Thyroid gland (tissue), 4 donors: ENCODE results near the gene NXNL1.

Source experiments
- POLR2A ChIP-seq, 2 donors: fragments of 450-650 bp; IDR thresholded peaks; one replicate each; pipeline ENCODE4 v1.6.1; 2017; ENCODE audit warnings: antibody characterized with exemption in 2 of 2, mild to moderate bottlenecking in 2 of 2, moderate library complexity in 1 of 2
- TF ChIP-seq, protein P1 (sequence below), 6 experiments: fragments of 200-600 bp in 3 of 6; fragments of 450-650 bp in 3 of 6; sonication (generic) in 3 of 6; IDR thresholded peaks; one replicate each; pipeline ENCODE4 v1.5.1; 2016 to 2019; ENCODE audit warnings: antibody characterized with exemption in 6 of 6, mild to moderate bottlenecking in 2 of 6, inconsistent platforms in 1 of 6, moderate library complexity in 1 of 6

DNA sequence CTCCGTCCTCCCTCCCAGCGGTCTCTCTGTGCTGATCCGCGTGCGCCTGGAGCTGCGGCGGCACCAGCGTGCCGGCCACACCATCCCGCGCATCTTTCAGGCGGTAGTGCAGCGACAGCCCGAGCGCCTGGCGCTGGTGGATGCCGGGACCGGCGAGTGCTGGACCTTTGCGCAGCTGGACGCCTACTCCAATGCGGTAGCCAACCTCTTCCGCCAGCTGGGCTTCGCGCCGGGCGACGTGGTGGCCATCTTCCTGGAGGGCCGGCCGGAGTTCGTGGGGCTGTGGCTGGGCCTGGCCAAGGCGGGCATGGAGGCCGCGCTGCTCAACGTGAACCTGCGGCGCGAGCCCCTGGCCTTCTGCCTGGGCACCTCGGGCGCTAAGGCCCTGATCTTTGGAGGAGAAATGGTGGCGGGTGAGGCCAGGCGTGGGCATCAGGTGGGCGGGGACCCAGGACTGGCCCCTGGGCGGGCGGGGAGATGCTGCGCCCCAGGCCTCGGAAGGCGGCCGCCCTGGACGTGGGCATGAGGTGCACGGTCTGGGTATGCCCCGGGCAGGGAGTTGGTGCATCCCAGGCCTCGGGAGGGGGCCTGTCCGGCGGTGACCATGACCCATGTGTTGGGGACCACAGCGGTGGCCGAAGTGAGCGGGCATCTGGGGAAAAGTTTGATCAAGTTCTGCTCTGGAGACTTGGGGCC is 26.0 kb upstream of the NXNL1 start:
- TF ChIP-seq, protein P1, sequence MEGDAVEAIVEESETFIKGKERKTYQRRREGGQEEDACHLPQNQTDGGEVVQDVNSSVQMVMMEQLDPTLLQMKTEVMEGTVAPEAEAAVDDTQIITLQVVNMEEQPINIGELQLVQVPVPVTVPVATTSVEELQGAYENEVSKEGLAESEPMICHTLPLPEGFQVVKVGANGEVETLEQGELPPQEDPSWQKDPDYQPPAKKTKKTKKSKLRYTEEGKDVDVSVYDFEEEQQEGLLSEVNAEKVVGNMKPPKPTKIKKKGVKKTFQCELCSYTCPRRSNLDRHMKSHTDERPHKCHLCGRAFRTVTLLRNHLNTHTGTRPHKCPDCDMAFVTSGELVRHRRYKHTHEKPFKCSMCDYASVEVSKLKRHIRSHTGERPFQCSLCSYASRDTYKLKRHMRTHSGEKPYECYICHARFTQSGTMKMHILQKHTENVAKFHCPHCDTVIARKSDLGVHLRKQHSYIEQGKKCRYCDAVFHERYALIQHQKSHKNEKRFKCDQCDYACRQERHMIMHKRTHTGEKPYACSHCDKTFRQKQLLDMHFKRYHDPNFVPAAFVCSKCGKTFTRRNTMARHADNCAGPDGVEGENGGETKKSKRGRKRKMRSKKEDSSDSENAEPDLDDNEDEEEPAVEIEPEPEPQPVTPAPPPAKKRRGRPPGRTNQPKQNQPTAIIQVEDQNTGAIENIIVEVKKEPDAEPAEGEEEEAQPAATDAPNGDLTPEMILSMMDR (IDR thresholded peaks at IDR 0.05): no peak
- TF ChIP-seq POLR2A (IDR thresholded peaks at IDR 0.05): no peak
